Neural progenitor cell (in vitro differentiated cells): ENCODE results near the gene MAGI2. TPM values are rescaled to one million over a fixed set of nuclear protein-coding genes. Genes with fewer than 3 reads are reported as not detected.

Experiments used
- DNase-seq: peaks from one replicate; pipeline ENCODE4 v3.0.0-alpha.2; 2016; ENCODE audit warnings: low spot score
- H2AFZ ChIP-seq: fragments of 200-600 bp; sonication (generic); replicated peaks from 2 replicates; pipeline ENCODE4 v1.6.1; 2016; ENCODE audit warnings: antibody characterized with exemption
- H3F3A ChIP-seq: fragments of 200-600 bp; sonication (generic); 2 replicates; pipeline ENCODE4 v1.6.1; 2016; ENCODE audit warnings: antibody characterized with exemption, low read depth
- H3K27ac ChIP-seq: fragments of 200-600 bp; sonication (generic); 2 replicates; pipeline ENCODE4 v1.5.1; 2016; ENCODE audit warnings: mild to moderate bottlenecking
- H3K27me3 ChIP-seq: fragments of 200-600 bp; sonication (generic); 2 replicates; pipeline ENCODE4 v1.6.1; 2016; ENCODE audit warnings: mild to moderate bottlenecking, moderate library complexity
- H3K36me3 ChIP-seq: fragments of 200-600 bp; sonication (generic); 2 replicates; pipeline ENCODE4 v1.5.1; 2016
- H3K4me1 ChIP-seq: fragments of 200-600 bp; sonication (generic); 2 replicates; pipeline ENCODE4 v1.6.1; 2016; ENCODE audit warnings: mixed run types
- H3K4me2 ChIP-seq: fragments of 200-600 bp; sonication (generic); 2 replicates; pipeline ENCODE4 v1.6.1; 2016
- H3K4me3 ChIP-seq: fragments of 200-600 bp; sonication (generic); 2 replicates; pipeline ENCODE4 v1.5.1; 2016
- H3K79me2 ChIP-seq: fragments of 200-600 bp; sonication (generic); 2 replicates; pipeline ENCODE4 v1.6.1; 2016; ENCODE audit warnings: low read depth
- H3K9ac ChIP-seq: fragments of 200-600 bp; sonication (generic); 2 replicates; pipeline ENCODE4 v1.6.1; 2016
- H3K9me3 ChIP-seq: fragments of 200-600 bp; sonication (generic); 2 replicates; pipeline ENCODE4 v1.5.1; 2016; ENCODE audit warnings: low read depth
- H4K20me1 ChIP-seq: fragments of 200-600 bp; sonication (generic); 2 replicates; pipeline ENCODE4 v1.6.1; 2016; ENCODE audit warnings: low read depth
- H3K27ac Mint-ChIP-seq: 3 replicates; pipeline ENCODE4 v1.8.0; 2021; ENCODE audit warnings: mixed read lengths
- H3K27me3 Mint-ChIP-seq: 2 replicates; pipeline ENCODE4 v1.8.0; 2022; ENCODE audit warnings: low read depth, mild to moderate bottlenecking, inconsistent platforms, moderate library complexity, mixed read lengths; ENCODE audit not compliant: insufficient read depth
- H3K36me3 Mint-ChIP-seq: 3 replicates; pipeline ENCODE4 v1.8.0; 2021; ENCODE audit warnings: mixed read lengths
- H3K4me1 Mint-ChIP-seq: 3 replicates; pipeline ENCODE4 v1.8.0; 2021; ENCODE audit warnings: mixed read lengths
- H3K4me3 Mint-ChIP-seq: 3 replicates; pipeline ENCODE4 v1.8.0; 2021; ENCODE audit warnings: mild to moderate bottlenecking, moderate library complexity, mixed read lengths
- H3K9me3 Mint-ChIP-seq: 3 replicates; pipeline ENCODE4 v1.8.0; 2020; ENCODE audit warnings: mixed read lengths
- CTCF ChIP-seq: fragments of 200-600 bp; sonication (generic); IDR thresholded peaks from 2 replicates; pipeline ENCODE4 v1.5.1; 2017; ENCODE audit warnings: antibody characterized with exemption, mild to moderate bottlenecking
- EZH2 ChIP-seq: fragments of 200-600 bp; sonication (generic); IDR thresholded peaks from 2 replicates; pipeline ENCODE4 v1.6.1; 2017; ENCODE audit warnings: antibody characterized with exemption, mild to moderate bottlenecking, moderate library complexity
- EZH2phosphoT487 ChIP-seq: fragments of 200-600 bp; sonication (generic); IDR thresholded peaks from 2 replicates; pipeline ENCODE4 v1.6.1; 2017; ENCODE audit warnings: antibody characterized with exemption
- total RNA-seq: library from RNA; depleted of rRNA; stranded (reverse); fragments of >200 nt; gene quantifications from 2 replicates; pipeline ENCODE4 v1.2.3, GENCODE V29; 2015; ENCODE audit warnings: low replicate concordance

Gene MAGI2
- total RNA-seq, 1 donor from 2014 or later, result 5.8 TPM

DNA sequence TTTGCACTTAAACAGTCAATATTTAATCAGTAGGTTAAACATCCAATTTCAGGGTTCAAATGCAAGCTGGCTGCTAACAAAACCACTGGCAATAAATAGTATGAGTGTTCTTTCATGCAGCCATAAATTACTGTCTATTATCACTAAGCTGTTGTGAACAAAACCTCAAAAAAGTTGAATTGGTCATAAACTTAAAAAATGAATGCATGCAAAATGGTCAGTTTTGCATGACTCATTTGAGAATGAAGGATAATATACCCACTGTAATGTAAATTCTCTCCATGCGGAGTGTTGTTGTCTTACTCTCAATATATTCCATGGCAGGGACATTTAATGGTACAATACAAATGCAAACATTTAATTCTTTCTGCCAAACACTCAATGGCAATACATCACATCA is 226.4 kb downstream of the MAGI2 start:
- H3K4me3 Mint-ChIP-seq, result no peak overlapping the region
- H3K27ac Mint-ChIP-seq, result no peak overlapping the region
- Histone ChIP-seq H3K9me3 (no peaks in the 10 kb centered on the region), H3K4me3 (no peak overlapping the region), H2AFZ (no peak overlapping the region), H3K27me3 (no peaks in the 10 kb centered on the region), H3K27ac (no peak overlapping the region), H3K4me1 (no peaks in the 10 kb centered on the region), H3K4me2 (no peak overlapping the region), H3K36me3 (no peaks in the 10 kb centered on the region), H3K9ac (no peak overlapping the region), H4K20me1 (no peaks in the 10 kb centered on the region), H3K79me2 (no peaks in the 10 kb centered on the region), H3F3A (no peaks in the 10 kb centered on the region)
- no peaks in the 10 kb centered on the region for H3K36me3 Mint-ChIP-seq
- H3K9me3 Mint-ChIP-seq, result no peaks in the 10 kb centered on the region
- no peak for DNase-seq
- TF ChIP-seq EZH2phosphoT487, result no peak
- TF ChIP-seq CTCF, result no peak
- TF ChIP-seq EZH2, result no peak
- H3K4me1 Mint-ChIP-seq, result no peaks in the 10 kb centered on the region
- no peaks in the 10 kb centered on the region for H3K27me3 Mint-ChIP-seq

DNA sequence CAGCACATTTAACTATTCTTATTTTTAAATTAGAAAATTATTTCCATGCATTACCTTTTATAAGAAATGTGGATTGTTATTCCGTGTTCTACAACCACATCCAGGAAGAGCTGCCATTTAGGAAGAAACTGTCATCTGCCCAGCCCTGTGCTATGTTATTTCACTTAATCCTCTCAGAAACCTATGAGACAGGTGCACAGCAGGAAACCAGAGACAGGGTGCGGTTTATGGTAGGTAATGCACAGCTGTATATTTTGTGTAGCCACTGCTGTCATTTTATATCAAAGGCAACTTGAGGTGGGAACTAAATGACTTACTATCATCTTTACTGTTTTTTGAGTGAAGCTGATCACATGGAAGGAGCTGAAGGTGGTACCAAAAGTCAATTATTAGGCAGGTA is 232.3 kb downstream of the MAGI2 start:
- TF ChIP-seq EZH2 (no peak), EZH2phosphoT487 (no peak), CTCF (no peak)
- H3K4me3 Mint-ChIP-seq, result no peak overlapping the region
- Histone ChIP-seq H2AFZ (no peak overlapping the region), H3F3A (no peaks in the 10 kb centered on the region), H3K4me1 (no peaks in the 10 kb centered on the region), H4K20me1 (no peaks in the 10 kb centered on the region), H3K9me3 (no peaks in the 10 kb centered on the region), H3K4me3 (no peak overlapping the region), H3K9ac (no peak overlapping the region), H3K27ac (no peak overlapping the region), H3K79me2 (no peaks in the 10 kb centered on the region), H3K36me3 (no peaks in the 10 kb centered on the region), H3K27me3 (no peaks in the 10 kb centered on the region), H3K4me2 (no peak overlapping the region)
- H3K4me1 Mint-ChIP-seq, result no peaks in the 10 kb centered on the region
- no peaks in the 10 kb centered on the region for H3K27me3 Mint-ChIP-seq
- H3K36me3 Mint-ChIP-seq, result no peaks in the 10 kb centered on the region
- no peaks in the 10 kb centered on the region for H3K9me3 Mint-ChIP-seq
- no peak for DNase-seq
- H3K27ac Mint-ChIP-seq, result no peak overlapping the region

GRCh38 chr7:79217976-79218626 is 235.4 kb downstream of the MAGI2 start:
- Histone ChIP-seq H3K9me3 (no peaks in the 10 kb centered on the region), H3K4me1 (no peaks in the 10 kb centered on the region), H3K9ac (no peak overlapping the region), H3F3A (no peaks in the 10 kb centered on the region), H3K4me3 (no peak overlapping the region), H3K79me2 (no peaks in the 10 kb centered on the region), H3K27me3 (no peaks in the 10 kb centered on the region), H4K20me1 (no peaks in the 10 kb centered on the region), H2AFZ (no peak overlapping the region), H3K36me3 (no peaks in the 10 kb centered on the region), H3K4me2 (no peak overlapping the region), H3K27ac (no peak overlapping the region)
- H3K27ac Mint-ChIP-seq, result no peak overlapping the region
- no peaks in the 10 kb centered on the region for H3K27me3 Mint-ChIP-seq
- no peak for DNase-seq
- no peaks in the 10 kb centered on the region for H3K36me3 Mint-ChIP-seq
- H3K4me3 Mint-ChIP-seq, result no peak overlapping the region
- TF ChIP-seq EZH2 (no peak), EZH2phosphoT487 (no peak), CTCF (no peak)
- H3K9me3 Mint-ChIP-seq, result no peaks in the 10 kb centered on the region
- no peaks in the 10 kb centered on the region for H3K4me1 Mint-ChIP-seq
